Stimulated activated CD4-positive, alpha-beta T cell treated with anti-CD3 and anti-CD28 coated beads, Interleukin-12 subunit alpha, Interleukin-12 subunit beta, amount 100 ng/mL, for 4 hours (primary cell): ENCODE data around the gene UBD.
A peak's percentile ranks its signal among the peaks of the same experiment; 100 is the strongest.

ENCODE experiments used
- DNase-seq: peaks from one replicate; pipeline ENCODE4 v3.0.0-alpha.2; 2020

The UBD gene

GRCh38 chr6:29520232-29520631 lies 39.3 kb downstream of the UBD start:
- DNase-seq, result no peak

DNA sequence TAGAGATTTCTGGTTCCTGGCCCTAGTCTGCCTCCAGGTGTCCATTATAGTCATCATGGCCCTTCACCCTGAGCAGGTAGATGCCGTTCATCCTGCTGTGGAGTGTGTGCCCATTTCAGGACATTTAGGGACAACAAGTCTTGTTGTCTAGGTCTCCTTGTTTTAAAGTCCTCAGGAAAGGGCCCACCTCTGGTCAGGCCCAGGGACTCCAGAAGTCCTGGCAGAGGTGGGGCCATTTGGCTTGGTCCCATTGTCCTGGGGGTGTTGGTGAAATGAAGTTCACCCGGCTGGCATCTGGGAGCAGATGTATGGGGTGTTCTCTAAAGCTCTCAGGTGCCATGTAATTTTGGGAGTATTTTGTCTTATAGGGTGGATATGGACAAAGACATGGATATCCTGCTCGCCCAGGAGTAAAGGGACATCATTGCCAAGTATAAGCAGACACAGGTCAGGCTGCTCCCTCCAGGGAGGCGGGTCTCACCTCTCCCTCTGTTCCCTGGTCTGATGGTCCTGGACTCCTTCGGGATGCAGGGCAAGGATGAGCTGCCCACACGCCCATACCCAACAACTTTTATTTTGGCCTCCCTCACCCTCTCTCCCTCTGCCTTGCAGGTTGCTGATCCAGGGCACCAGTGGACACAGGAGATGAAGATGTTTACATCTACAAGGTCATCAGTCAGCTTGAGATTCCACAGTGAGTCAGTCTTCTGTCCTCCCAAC lies 40.1 kb downstream of the UBD start:
- DNase-seq, result no peak

DNA sequence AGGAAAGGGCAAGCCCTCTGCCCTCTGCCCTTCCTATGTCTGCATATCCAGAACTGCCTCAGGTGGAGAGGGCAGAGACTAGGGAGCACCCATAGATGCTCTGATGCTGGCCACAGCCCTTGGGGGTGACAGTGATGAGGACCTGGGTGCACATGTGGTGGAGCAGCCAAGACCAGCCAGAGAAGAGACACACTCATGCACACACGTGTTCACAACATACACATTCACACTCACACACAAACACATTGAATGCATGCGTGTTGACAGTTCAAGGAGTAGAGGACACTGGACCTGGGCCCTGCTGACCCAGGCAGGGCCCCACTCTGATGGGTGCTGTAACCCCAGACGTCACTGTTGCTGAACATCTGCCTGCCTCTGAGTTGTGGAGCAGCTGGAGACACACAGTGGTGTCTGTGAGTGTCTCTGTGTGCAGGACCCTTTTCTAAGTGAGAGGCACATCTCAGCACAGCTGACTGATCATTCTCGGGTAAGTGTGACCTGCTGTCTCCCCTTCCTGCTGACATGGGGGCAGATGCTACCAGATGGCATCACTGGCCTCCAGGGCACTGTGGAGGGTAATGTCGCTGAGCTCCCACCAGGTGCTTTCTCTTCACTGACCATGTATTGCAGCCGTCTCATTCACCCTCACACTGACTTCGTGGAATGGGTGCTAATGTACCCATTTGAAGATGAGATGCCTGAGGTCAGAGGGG lies 41.6 kb downstream of the UBD start:
- no peak for DNase-seq

DNA sequence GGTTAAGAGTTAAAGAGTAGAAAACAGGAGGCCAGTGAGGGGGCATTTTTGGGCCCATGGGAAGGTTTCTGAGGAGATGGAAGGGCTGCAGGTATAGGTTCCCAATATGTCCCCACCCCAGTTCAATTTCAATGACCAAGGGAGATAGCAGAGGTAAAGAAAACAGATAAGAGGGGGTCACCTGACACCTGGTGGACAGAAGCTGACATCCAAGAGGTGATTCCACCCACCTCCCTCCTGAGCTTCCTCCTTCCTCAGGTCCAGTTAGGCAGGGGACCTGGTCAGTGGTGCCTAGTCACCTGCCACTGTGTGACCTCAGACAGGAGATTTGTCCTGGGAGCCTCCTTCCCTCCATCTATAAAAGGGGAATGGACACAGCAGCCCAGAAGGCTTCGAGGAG lies 42.3 kb downstream of the UBD start:
- no peak for DNase-seq

- DNase-seq, result peak; percentile 7
Observed at GRCh38 chr6:29516108-29516507, 43.4 kb downstream of the UBD start.

DNA sequence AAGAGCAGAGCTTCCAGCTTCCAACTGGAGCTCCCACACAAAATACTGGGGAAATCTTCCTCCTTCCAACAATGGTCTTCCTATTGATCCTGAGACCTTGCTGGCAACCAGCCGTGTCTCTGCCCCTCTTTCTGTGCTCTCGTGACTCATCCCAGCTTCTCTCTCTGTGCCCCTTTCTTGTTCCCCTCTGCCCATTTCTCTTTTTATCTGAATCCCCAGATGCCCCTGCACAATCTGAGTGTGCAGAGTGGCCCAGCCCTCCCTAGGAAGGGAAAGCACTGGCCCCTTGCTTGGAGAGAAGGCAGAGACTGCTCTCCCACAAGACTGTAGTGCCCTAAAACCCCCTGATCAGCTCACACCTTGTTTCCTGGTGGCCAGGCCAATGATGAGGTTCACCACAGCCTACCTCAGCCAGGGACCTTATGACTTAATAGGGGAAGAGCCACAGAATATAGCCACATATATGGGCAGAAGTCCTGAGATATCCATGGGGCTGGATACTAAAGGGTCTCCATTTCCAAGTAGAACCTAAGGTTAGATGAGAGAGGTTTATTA lies 48.7 kb downstream of the UBD start:
- no peak for DNase-seq

- DNase-seq, result no peak
Observed at GRCh38 chr6:29510202-29510601, 49.3 kb downstream of the UBD start.

GRCh38 chr6:29509711-29510110 lies 49.8 kb downstream of the UBD start:
- no peak for DNase-seq

DNA sequence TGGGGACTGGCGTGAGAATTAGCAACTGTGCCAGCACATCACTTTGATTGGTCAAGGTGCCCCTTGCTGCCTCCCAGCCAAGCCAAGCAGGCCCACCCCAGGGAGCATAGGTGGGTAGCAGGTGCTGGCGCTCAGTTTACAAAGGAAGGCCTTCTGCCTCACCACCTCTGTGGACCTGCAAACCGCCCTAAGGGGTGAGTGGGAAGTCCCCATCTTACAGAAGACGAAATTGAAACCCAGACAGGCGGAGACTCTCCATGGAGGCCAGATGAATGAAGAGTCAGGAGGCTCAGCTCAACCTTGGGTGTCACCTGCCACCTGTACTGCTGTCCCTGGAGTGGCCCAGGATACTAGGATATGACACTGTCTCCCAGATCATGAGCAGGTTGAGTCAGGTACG lies 50.3 kb downstream of the UBD start:
- no peak for DNase-seq

DNA sequence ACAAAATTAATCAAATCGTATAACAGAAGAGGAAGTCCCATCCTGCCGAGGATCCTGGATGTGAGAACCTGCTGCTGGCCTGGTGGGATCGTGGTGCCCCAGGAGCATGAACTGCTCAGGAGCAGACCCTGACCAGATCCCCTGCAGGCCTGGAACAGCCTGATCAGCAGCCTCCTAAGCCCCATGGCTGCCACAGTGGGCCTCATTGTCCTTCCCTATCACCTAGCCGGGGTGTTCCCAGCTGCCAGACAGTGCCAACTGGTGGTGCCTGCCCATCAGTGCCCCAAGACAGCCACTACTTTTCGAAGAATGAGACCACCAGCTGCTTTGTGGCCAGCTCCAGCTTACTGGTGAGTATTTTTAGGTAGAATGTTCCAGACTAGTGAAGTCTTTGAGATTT lies 52.2 kb downstream of the UBD start:
- DNase-seq, result no peak

DNA sequence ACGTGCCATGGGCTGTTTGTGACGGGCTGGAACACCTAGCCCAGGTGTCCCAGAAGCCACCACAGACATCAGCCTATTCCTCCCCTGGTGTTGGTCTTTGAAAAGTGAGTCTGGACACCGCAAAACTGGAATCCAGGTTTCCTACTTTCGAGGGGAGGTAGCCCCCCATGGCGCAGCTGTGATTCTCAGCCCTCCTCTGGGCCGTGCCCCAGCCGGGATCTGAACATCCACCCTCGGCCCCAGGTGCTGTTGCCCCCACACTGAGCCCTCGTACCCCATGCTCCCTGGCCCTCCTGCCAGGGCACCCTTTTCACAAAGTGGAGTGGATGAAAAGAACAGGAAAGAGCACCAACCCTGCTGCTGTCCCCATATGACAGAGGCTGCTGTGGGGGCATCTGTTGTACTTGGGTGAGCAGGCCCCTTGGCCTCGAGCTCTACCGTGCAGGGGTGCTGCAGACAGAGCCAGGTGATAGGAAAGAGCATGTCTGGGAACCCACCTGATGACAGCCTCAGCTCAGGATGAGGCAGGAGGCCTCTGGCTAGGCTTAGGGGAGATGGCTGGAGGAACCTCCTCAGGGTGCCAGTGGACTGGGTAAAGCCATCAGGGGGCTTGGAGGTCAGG lies 53.0 kb downstream of the UBD start:
- no peak for DNase-seq

- DNase-seq, result no peak
Observed at GRCh38 chr6:29505808-29506207, 53.7 kb downstream of the UBD start.
